Tibial nerve (tissue), 4 donors: ENCODE results near the gene PARD3B.

ENCODE experiments used
- EP300 ChIP-seq, 2 donors: sonication (generic); formaldehyde crosslinking; IDR thresholded peaks; one replicate each; pipeline ENCODE4 v1.6.1; 2017; ENCODE audit warnings: antibody characterized with exemption in 2 of 2, mild to moderate bottlenecking in 1 of 2
- POLR2A ChIP-seq, 2 donors: fragments of 450-650 bp; IDR thresholded peaks; one replicate each; pipeline ENCODE4 v1.6.1; 2017; ENCODE audit warnings: antibody characterized with exemption in 2 of 2, mild to moderate bottlenecking in 2 of 2, moderate library complexity in 2 of 2
- TF ChIP-seq, protein P1 (sequence below), 5 experiments: fragments of 200-600 bp in 3 of 5; fragments of 450-650 bp in 2 of 5; sonication (generic) in 3 of 5; IDR thresholded peaks; one replicate each; pipeline ENCODE4 v1.5.1; 2016 to 2019; ENCODE audit warnings: antibody characterized with exemption in 5 of 5, mild to moderate bottlenecking in 3 of 5, moderate library complexity in 2 of 5

DNA sequence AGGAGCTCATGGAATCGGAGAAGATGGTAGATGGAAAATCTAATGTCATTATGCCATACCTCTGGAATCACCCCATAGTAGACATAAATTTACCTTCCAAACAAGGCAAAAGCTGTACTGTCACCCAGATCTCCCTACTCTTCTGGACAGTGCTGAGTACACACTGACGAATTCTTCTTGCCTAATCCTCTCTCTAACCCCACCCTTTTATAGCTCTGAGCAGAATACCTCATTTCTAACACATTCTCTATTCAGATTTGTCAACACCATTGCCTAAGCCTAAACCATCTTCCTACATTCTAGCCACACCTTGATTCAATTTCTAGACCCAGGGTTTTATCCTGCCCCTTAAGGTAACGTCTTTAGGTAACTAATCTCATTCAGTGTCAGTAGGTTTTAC is 816.0 kb downstream of the PARD3B start:
- TF ChIP-seq, protein P1, sequence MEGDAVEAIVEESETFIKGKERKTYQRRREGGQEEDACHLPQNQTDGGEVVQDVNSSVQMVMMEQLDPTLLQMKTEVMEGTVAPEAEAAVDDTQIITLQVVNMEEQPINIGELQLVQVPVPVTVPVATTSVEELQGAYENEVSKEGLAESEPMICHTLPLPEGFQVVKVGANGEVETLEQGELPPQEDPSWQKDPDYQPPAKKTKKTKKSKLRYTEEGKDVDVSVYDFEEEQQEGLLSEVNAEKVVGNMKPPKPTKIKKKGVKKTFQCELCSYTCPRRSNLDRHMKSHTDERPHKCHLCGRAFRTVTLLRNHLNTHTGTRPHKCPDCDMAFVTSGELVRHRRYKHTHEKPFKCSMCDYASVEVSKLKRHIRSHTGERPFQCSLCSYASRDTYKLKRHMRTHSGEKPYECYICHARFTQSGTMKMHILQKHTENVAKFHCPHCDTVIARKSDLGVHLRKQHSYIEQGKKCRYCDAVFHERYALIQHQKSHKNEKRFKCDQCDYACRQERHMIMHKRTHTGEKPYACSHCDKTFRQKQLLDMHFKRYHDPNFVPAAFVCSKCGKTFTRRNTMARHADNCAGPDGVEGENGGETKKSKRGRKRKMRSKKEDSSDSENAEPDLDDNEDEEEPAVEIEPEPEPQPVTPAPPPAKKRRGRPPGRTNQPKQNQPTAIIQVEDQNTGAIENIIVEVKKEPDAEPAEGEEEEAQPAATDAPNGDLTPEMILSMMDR (IDR thresholded peaks at IDR 0.05) = no peak
- TF ChIP-seq EP300 (IDR thresholded peaks at IDR 0.05) (no peak), POLR2A (IDR thresholded peaks at IDR 0.05) (no peak)
